Measurements from ENCODE around the gene NFIA. TPM values are rescaled to one million over a fixed set of nuclear protein-coding genes. Genes with fewer than 3 reads are reported as not detected.

Gene NFIA
- total and polyA plus RNA-seq, 2 donors (not counting 1 experiment from before 2014, with no cell fraction given): 5.4 to 11.0 TPM

- Histone ChIP-seq H3K79me2 (ENCODE audit: control insufficient read depth, insufficient read depth, low read length) (no peaks in the 10 kb centered on the region), H3K27ac (ENCODE audit: insufficient read depth, low read length) (no peak overlapping the region), H3K36me3 (ENCODE audit: control insufficient read depth, insufficient read depth, low read length) (no peaks in the 10 kb centered on the region), H2AFZ (ENCODE audit: low read length) (no peak overlapping the region), H3K9me3 (ENCODE audit: control insufficient read depth, insufficient read depth, low read depth, low read length) (no peaks in the 10 kb centered on the region), H3K27me3 (ENCODE audit: control insufficient read depth, insufficient read depth, low read length) (no peaks in the 10 kb centered on the region), H3K4me3 (replicated peaks in 1 of 4; ENCODE audit: control extremely low read depth in 1 of 4, insufficient read depth in 1 of 4, low read depth in 3 of 4, low read length in 4 of 4) (no peak overlapping the region), H3K4me2 (ENCODE audit: extremely low read depth, insufficient read depth, low read length) (no peak overlapping the region), H3K9ac (ENCODE audit: insufficient read depth, low read length) (no peak overlapping the region), H3K4me1 (ENCODE audit: control insufficient read depth, extremely low read depth, insufficient read depth, low read length) (no peaks in the 10 kb centered on the region), H4K20me1 (ENCODE audit: control insufficient read depth, extremely low read depth, insufficient read depth, low read length) (no peaks in the 10 kb centered on the region)
- TF ChIP-seq CTCF (conservative IDR thresholded peaks at IDR 0.05 in 1 of 2, IDR thresholded peaks at IDR 0.05 in 1 of 2; ENCODE audit: low read depth in 1 of 2, low read length in 2 of 2): no peak
- no peak for TF ChIP-seq EZH2 (IDR thresholded peaks at IDR 0.05; ENCODE audit: low read length, missing control alignments)
- no peak for DNase-seq (ENCODE audit: low read depth in 2 of 2)
Observed at GRCh38 chr1:61426254-61426653, 343.9 kb downstream of the NFIA start.

- TF ChIP-seq CTCF (conservative IDR thresholded peaks at IDR 0.05 in 1 of 2, IDR thresholded peaks at IDR 0.05 in 1 of 2; ENCODE audit: low read depth in 1 of 2, low read length in 2 of 2): no peak
- no peak for TF ChIP-seq EZH2 (IDR thresholded peaks at IDR 0.05; ENCODE audit: low read length, missing control alignments)
- no peaks in the 10 kb centered on the region for H3K9me3 ChIP-seq (ENCODE audit: control insufficient read depth, insufficient read depth, low read depth, low read length)
Observed at GRCh38 chr1:61426885-61427284, 344.5 kb downstream of the NFIA start.

GRCh38 chr1:61427510-61427909, 345.1 kb downstream of the NFIA start:
- no peak overlapping the region for H3K4me3 ChIP-seq (replicated peaks in 1 of 4; ENCODE audit: control extremely low read depth in 1 of 4, insufficient read depth in 1 of 4, low read depth in 3 of 4, low read length in 4 of 4)
- no peak overlapping the region for H3K9ac ChIP-seq (ENCODE audit: insufficient read depth, low read length)
- H2AFZ ChIP-seq (ENCODE audit: low read length): no peak overlapping the region
- H3K36me3 ChIP-seq (ENCODE audit: control insufficient read depth, insufficient read depth, low read length): no peaks in the 10 kb centered on the region
- no peaks in the 10 kb centered on the region for H4K20me1 ChIP-seq (ENCODE audit: control insufficient read depth, extremely low read depth, insufficient read depth, low read length)
- TF ChIP-seq CTCF (conservative IDR thresholded peaks at IDR 0.05 in 1 of 2, IDR thresholded peaks at IDR 0.05 in 1 of 2; ENCODE audit: low read depth in 1 of 2, low read length in 2 of 2): no peak
- TF ChIP-seq EZH2 (IDR thresholded peaks at IDR 0.05; ENCODE audit: low read length, missing control alignments): no peak
- no peak overlapping the region for H3K27ac ChIP-seq (ENCODE audit: insufficient read depth, low read length)
- no peaks in the 10 kb centered on the region for H3K79me2 ChIP-seq (ENCODE audit: control insufficient read depth, insufficient read depth, low read length)
- H3K27me3 ChIP-seq (ENCODE audit: control insufficient read depth, insufficient read depth, low read length): no peaks in the 10 kb centered on the region
- H3K9me3 ChIP-seq (ENCODE audit: control insufficient read depth, insufficient read depth, low read depth, low read length): no peaks in the 10 kb centered on the region
- no peaks in the 10 kb centered on the region for H3K4me1 ChIP-seq (ENCODE audit: control insufficient read depth, extremely low read depth, insufficient read depth, low read length)
- no peak for DNase-seq (ENCODE audit: low read depth in 2 of 2)
- H3K4me2 ChIP-seq (ENCODE audit: extremely low read depth, insufficient read depth, low read length): no peak overlapping the region

More at GRCh38 chr1:61426885-61427284, 344.5 kb downstream of the NFIA start:
- Histone ChIP-seq H3K27ac (ENCODE audit: insufficient read depth, low read length) (no peak overlapping the region), H3K4me3 (replicated peaks in 1 of 4; ENCODE audit: control extremely low read depth in 1 of 4, insufficient read depth in 1 of 4, low read depth in 3 of 4, low read length in 4 of 4) (no peak overlapping the region), H3K4me1 (ENCODE audit: control insufficient read depth, extremely low read depth, insufficient read depth, low read length) (no peaks in the 10 kb centered on the region), H3K9ac (ENCODE audit: insufficient read depth, low read length) (no peak overlapping the region), H3K27me3 (ENCODE audit: control insufficient read depth, insufficient read depth, low read length) (no peaks in the 10 kb centered on the region), H3K79me2 (ENCODE audit: control insufficient read depth, insufficient read depth, low read length) (no peaks in the 10 kb centered on the region), H4K20me1 (ENCODE audit: control insufficient read depth, extremely low read depth, insufficient read depth, low read length) (no peaks in the 10 kb centered on the region), H3K36me3 (ENCODE audit: control insufficient read depth, insufficient read depth, low read length) (no peaks in the 10 kb centered on the region), H2AFZ (ENCODE audit: low read length) (no peak overlapping the region), H3K4me2 (ENCODE audit: extremely low read depth, insufficient read depth, low read length) (no peak overlapping the region)
- DNase-seq (ENCODE audit: low read depth in 2 of 2): no peak

All from fibroblast of lung (primary cell).